Stimulated activated CD4-positive, alpha-beta T cell treated with anti-CD3 and anti-CD28 coated beads, Interleukin-4, amount 100 ng/mL, for 24 hours (primary cell): ENCODE measurements around the gene ANO3.

Experiments used
- DNase-seq: peaks from one replicate; pipeline ENCODE4 v3.0.0-alpha.2; 2020

Gene ANO3

GRCh38 chr11:26365284-26365683 is 33.4 kb downstream of the ANO3 start:
- no peak for DNase-seq

- no peak for DNase-seq
Measured at GRCh38 chr11:26377619-26378018, 45.7 kb downstream of the ANO3 start.

- no peak for DNase-seq
Measured at GRCh38 chr11:26399336-26399735, 67.4 kb downstream of the ANO3 start.

GRCh38 chr11:26410706-26411366 is 78.9 kb downstream of the ANO3 start:
- no peak for DNase-seq

GRCh38 chr11:26412955-26413354 is 81.0 kb downstream of the ANO3 start:
- no peak for DNase-seq

GRCh38 chr11:26418386-26418912 is 86.5 kb downstream of the ANO3 start:
- no peak for DNase-seq

- DNase-seq: no peak
Measured at GRCh38 chr11:26420331-26420730, 88.4 kb downstream of the ANO3 start.

- no peak for DNase-seq
Measured at GRCh38 chr11:26424255-26424654, 92.3 kb downstream of the ANO3 start.

- DNase-seq: no peak
Measured at GRCh38 chr11:26439854-26440253, 107.9 kb downstream of the ANO3 start.

- no peak for DNase-seq
Measured at GRCh38 chr11:26442131-26442530, 110.2 kb downstream of the ANO3 start.

GRCh38 chr11:26443617-26444016 is 111.7 kb downstream of the ANO3 start:
- no peak for DNase-seq

GRCh38 chr11:26457636-26458035 is 125.7 kb downstream of the ANO3 start:
- no peak for DNase-seq

- DNase-seq: no peak
Measured at GRCh38 chr11:26465274-26465673, 133.3 kb downstream of the ANO3 start.

GRCh38 chr11:26467506-26467905 is 135.6 kb downstream of the ANO3 start:
- DNase-seq: no peak

- DNase-seq: no peak
Measured at GRCh38 chr11:26470992-26471391, 139.1 kb downstream of the ANO3 start.

GRCh38 chr11:26473216-26474194 is 141.6 kb downstream of the ANO3 start:
- no peak for DNase-seq

- DNase-seq: no peak
Measured at GRCh38 chr11:26474401-26474800, 142.5 kb downstream of the ANO3 start.

- no peak for DNase-seq
Measured at GRCh38 chr11:26477396-26477795, 145.5 kb downstream of the ANO3 start.

- no peak for DNase-seq
Measured at GRCh38 chr11:26478710-26479109, 146.8 kb downstream of the ANO3 start.

- DNase-seq: no peak
Measured at GRCh38 chr11:26480041-26480440, 148.1 kb downstream of the ANO3 start.

GRCh38 chr11:26483108-26483507 is 151.2 kb downstream of the ANO3 start:
- DNase-seq: no peak

- DNase-seq: no peak
Measured at GRCh38 chr11:26490546-26490945, 158.6 kb downstream of the ANO3 start.

- DNase-seq: no peak
Measured at GRCh38 chr11:26493616-26494015, 161.7 kb downstream of the ANO3 start.

- no peak for DNase-seq
Measured at GRCh38 chr11:26507229-26507628, 175.3 kb downstream of the ANO3 start.
